Measurements from ENCODE around the gene MROH2B. TPM values are rescaled to one million over a fixed set of nuclear protein-coding genes. Genes with fewer than 3 reads are reported as not detected.
"Not testable (repeated sequence)": the region's sequence is repeated elsewhere in the genome, so short reads cannot be mapped to it uniquely, and the experiment has no call there.

Gene MROH2B
- polyA plus RNA-seq, 1 donor from 2014 or later = not detected

- no peak for TF ChIP-seq REST (IDR thresholded peaks at IDR 0.05; ENCODE audit: borderline replicate concordance)
- TF ChIP-seq TAF1 (IDR thresholded peaks at IDR 0.05; ENCODE audit: low read depth) = no peak
Observed at GRCh38 chr5:41043109-41043747, 27.9 kb downstream of the MROH2B start (continued).

GRCh38 chr5:41032973-41033372 lies 38.2 kb downstream of the MROH2B start:
- Histone ChIP-seq H3K9me2 (ENCODE audit: insufficient read depth, low read length) (no peaks in the 10 kb centered on the region), H2AFZ (ENCODE audit: low read depth, low read length) (no peak overlapping the region), H3K27ac (ENCODE audit: low read length) (no peak overlapping the region), H4K20me1 (ENCODE audit: insufficient read depth) (no peaks in the 10 kb centered on the region), H3K27me3 (ENCODE audit: insufficient read depth, low read depth, low read length) (no peaks in the 10 kb centered on the region), H3K9ac (ENCODE audit: low read length) (no peak overlapping the region), H3K4me2 (ENCODE audit: low read length) (no peak overlapping the region), H3K4me3 (ENCODE audit: low read length) (no peak overlapping the region), H3F3A (ENCODE audit: insufficient read depth, low read length, poor library complexity, severe bottlenecking) (no peaks in the 10 kb centered on the region), H3K9me3 (ENCODE audit: low read length) (no peaks in the 10 kb centered on the region), H3K36me3 (ENCODE audit: insufficient read depth, low read length) (no peaks in the 10 kb centered on the region), H3K79me2 (replicated peaks; ENCODE audit: insufficient read depth, low read length) (no peaks in the 10 kb centered on the region)
- TF ChIP-seq MXI1 (conservative IDR thresholded peaks at IDR 0.05; ENCODE audit: poor library complexity, severe bottlenecking) (no peak), TAF1 (IDR thresholded peaks at IDR 0.05; ENCODE audit: low read depth) (no peak), SMC3 (conservative IDR thresholded peaks at IDR 0.05; ENCODE audit: poor library complexity) (no peak), EZH2 (IDR thresholded peaks at IDR 0.05; ENCODE audit: borderline replicate concordance, insufficient read depth, low read length, poor library complexity, severe bottlenecking) (no peak), EP300 (conservative IDR thresholded peaks at IDR 0.05; ENCODE audit: poor library complexity, severe bottlenecking) (no peak), RAD21 (conservative IDR thresholded peaks at IDR 0.05) (no peak), CTCF (IDR thresholded peaks at IDR 0.05; ENCODE audit: poor library complexity, severe bottlenecking) (no peak)

GRCh38 chr5:41022600-41022999 lies 48.5 kb downstream of the MROH2B start:
- not testable (repeated sequence) for H3K27me3 ChIP-seq (ENCODE audit: insufficient read depth, low read depth, low read length); H2AFZ ChIP-seq (ENCODE audit: low read depth, low read length); H4K20me1 ChIP-seq (ENCODE audit: insufficient read depth); H3K9me3 ChIP-seq (ENCODE audit: low read length); H3K4me2 ChIP-seq (ENCODE audit: low read length); H3K9me2 ChIP-seq (ENCODE audit: insufficient read depth, low read length); H3K27ac ChIP-seq (ENCODE audit: low read length); H3F3A ChIP-seq (ENCODE audit: insufficient read depth, low read length, poor library complexity, severe bottlenecking); H3K36me3 ChIP-seq (ENCODE audit: insufficient read depth, low read length); H3K4me3 ChIP-seq (ENCODE audit: low read length); H3K9ac ChIP-seq (ENCODE audit: low read length); H3K79me2 ChIP-seq (replicated peaks; ENCODE audit: insufficient read depth, low read length)

All from neural cell (in vitro differentiated cells).